ENCODE measurements around the gene VPS37D. TPM values are rescaled to one million over a fixed set of nuclear protein-coding genes. Genes with fewer than 3 reads are reported as not detected.

VPS37D gene
- total RNA-seq, 1 experiment from 2014 or later: 0.85 TPM

DNA sequence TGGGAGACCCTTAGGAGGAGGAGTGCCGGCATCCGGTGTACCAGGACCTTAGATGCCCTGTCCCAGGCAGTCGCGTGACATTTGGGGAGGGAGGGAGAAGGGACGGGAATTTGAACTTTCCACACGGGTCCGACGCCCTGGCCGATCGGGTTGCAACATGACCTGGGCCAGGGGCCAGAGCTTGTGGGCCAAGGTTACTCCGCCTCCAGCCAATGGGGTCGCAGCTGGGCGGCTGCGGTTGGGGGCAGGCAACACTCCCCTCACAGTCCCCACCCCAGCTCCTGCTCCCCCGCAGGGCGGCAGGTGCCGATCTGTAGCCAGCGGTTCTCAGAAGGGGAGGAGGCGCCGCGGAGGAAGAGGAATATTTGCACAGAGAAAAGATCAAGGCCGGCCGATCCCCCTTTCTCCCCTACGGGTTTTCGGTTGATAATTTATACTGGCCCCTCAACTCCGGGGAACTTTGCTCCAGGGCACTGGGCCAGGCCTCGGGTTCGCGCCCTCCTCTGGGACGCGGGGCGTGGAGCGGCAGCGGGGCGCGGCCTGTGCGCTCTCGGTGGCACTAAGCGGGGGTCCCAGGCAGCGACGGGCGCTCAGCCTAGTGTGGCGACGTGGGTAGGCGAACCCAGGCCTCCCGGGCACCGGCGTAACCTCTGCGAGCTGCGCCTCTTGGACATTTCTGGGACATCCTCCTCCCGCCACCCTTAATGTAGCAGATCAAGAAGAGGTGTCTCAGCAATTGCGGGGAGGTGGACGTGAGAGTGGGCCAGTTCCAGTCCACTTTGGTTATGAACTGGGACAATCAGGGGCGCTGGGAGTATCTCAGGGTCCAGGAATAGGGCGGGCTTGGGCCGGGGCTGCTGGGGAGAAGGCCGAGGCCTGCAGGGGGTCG lies 44.5 kb upstream of the VPS37D start:
- Histone ChIP-seq H3K4me1 (ENCODE audit: insufficient read depth, low read length) (no peaks in the 10 kb centered on the region; the same call in 1 of the 2 replicates), H4K5ac (ENCODE audit: insufficient read length, low read depth, low read length) (no peak overlapping the region), H3K27ac (ENCODE audit: insufficient read length, low read depth, low read length) (no peak overlapping the region), H4K20me1 (ENCODE audit: control insufficient read depth, insufficient read depth, insufficient read length) (no peaks in the 10 kb centered on the region), H2BK12ac (ENCODE audit: insufficient read length, low read depth, low read length) (peak overlapping the region; percentile 1), H2BK5ac (ENCODE audit: insufficient read length, low read length) (no peak overlapping the region), H3K4me2 (ENCODE audit: insufficient read depth, insufficient read length, low read length) (peak overlapping the region; percentile 85), H2BK120ac (ENCODE audit: low read depth, low read length, poor library complexity, severe bottlenecking) (no peak overlapping the region), H3K9me3 (ENCODE audit: control insufficient read depth, low read depth, low read length) (no peaks in the 10 kb centered on the region), H3K27me3 (ENCODE audit: insufficient read depth, low read length) (no peaks in the 10 kb centered on the region), H2AFZ (ENCODE audit: low read length) (no peak overlapping the region), H4K91ac (ENCODE audit: insufficient read length, low read depth, low read length) (no peak overlapping the region), H3K23me2 (ENCODE audit: insufficient read length, low read depth, low read length, poor library complexity, severe bottlenecking) (peaks cover 15% of the 10 kb centered on the region), H3K23ac (ENCODE audit: insufficient read length, low read depth, low read length) (no peak overlapping the region), H2BK20ac (ENCODE audit: low read depth, low read length, poor library complexity, severe bottlenecking) (no peak overlapping the region), H3K56ac (ENCODE audit: insufficient read length, low read depth, low read length) (no peak overlapping the region), H3K9ac (ENCODE audit: extremely low read depth, insufficient read length, low read length) (no peak overlapping the region), H2BK15ac (ENCODE audit: low read depth, low read length) (no peak overlapping the region), H3K14ac (ENCODE audit: insufficient read depth, low read length) (no peak overlapping the region; the same call in 1 of the 2 replicates), H3K79me1 (ENCODE audit: insufficient read depth, low read depth, low read length, poor library complexity, severe bottlenecking) (no peaks in the 10 kb centered on the region), H2AK5ac (ENCODE audit: insufficient read length, low read length) (no peak overlapping the region), H3K79me2 (ENCODE audit: insufficient read depth, low read length) (no peaks in the 10 kb centered on the region), H3K4ac (ENCODE audit: low read depth, low read length) (no peak overlapping the region), H4K8ac (replicated peaks; ENCODE audit: insufficient read length, low read depth, low read length) (no peak overlapping the region), H3T11ph (ENCODE audit: low read length) (no peak overlapping the region), H3K18ac (ENCODE audit: insufficient read length, low read depth, low read length) (no peak overlapping the region)
- no peak overlapping the region for H3K27ac Mint-ChIP-seq
- no CpG with 5 or more reads among the region's 58 CpGs for WGBS (ENCODE audit: extremely low coverage, insufficient read length, low lambda C conversion rate)
- H3K4me1 Mint-ChIP-seq: peaks cover 2 to 33% of the 10 kb centered on the region in 2 experiments; a peak in 2 of 4 replicates
- peak overlapping the region; percentile 61 to 90 for H3K4me3 Mint-ChIP-seq
- peaks cover 0 to 5% (median 0%) of the 10 kb centered on the region in 3 experiments; a peak in 1 of 7 replicates for H3K36me3 Mint-ChIP-seq (ENCODE audit: insufficient read depth in 1 of 3, low read depth in 3 of 3)
- peaks cover 48% of the 10 kb centered on the region for H3K27me3 Mint-ChIP-seq (ENCODE audit: low read depth)
- TF ChIP-seq, protein P1, sequence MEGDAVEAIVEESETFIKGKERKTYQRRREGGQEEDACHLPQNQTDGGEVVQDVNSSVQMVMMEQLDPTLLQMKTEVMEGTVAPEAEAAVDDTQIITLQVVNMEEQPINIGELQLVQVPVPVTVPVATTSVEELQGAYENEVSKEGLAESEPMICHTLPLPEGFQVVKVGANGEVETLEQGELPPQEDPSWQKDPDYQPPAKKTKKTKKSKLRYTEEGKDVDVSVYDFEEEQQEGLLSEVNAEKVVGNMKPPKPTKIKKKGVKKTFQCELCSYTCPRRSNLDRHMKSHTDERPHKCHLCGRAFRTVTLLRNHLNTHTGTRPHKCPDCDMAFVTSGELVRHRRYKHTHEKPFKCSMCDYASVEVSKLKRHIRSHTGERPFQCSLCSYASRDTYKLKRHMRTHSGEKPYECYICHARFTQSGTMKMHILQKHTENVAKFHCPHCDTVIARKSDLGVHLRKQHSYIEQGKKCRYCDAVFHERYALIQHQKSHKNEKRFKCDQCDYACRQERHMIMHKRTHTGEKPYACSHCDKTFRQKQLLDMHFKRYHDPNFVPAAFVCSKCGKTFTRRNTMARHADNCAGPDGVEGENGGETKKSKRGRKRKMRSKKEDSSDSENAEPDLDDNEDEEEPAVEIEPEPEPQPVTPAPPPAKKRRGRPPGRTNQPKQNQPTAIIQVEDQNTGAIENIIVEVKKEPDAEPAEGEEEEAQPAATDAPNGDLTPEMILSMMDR (conservative IDR thresholded peaks at IDR 0.05): no peak
- H3K9me3 Mint-ChIP-seq: no peaks in the 10 kb centered on the region
- DNase-seq: peak; percentile 95

Measured in H9 (cell line).